Transverse colon (tissue), 4 donors: ENCODE measurements around the gene PIM3. TPM values are rescaled to one million over a fixed set of nuclear protein-coding genes. Genes with fewer than 3 reads are reported as not detected.

Experiments
- DNase-seq: peaks from one replicate; pipeline ENCODE4 v3.0.0-alpha.2; 2019
- H3K27ac ChIP-seq, 4 donors: fragments of 200-600 bp; sonication (generic); 2 replicates each; pipeline ENCODE4 v1.5.1; 2016 to 2018; ENCODE audit warnings: inconsistent platforms in 4 of 4
- H3K27me3 ChIP-seq: fragments of 200-600 bp; sonication (generic); 2 replicates; pipeline ENCODE4 v1.5.1; 2017; ENCODE audit warnings: inconsistent platforms
- H3K36me3 ChIP-seq, 4 donors: fragments of 200-600 bp; sonication (generic); 2 replicates each; pipeline ENCODE4 v1.5.1; 2017 to 2019; ENCODE audit warnings: inconsistent platforms in 4 of 4
- H3K4me1 ChIP-seq, 4 donors: fragments of 200-600 bp; sonication (generic); 2 replicates each; pipeline ENCODE4 v1.5.1; 2017 to 2020; ENCODE audit warnings: inconsistent platforms in 4 of 4
- H3K4me3 ChIP-seq, 4 donors: fragments of 200-600 bp; sonication (generic); 1 replicate in 1 of 4; 2 replicates in 3 of 4; pipeline versions ENCODE4 v1.5.1 to v1.6.1; 2017 to 2019; ENCODE audit warnings: inconsistent platforms in 4 of 4
- H3K9me3 ChIP-seq, 2 donors: fragments of 200-600 bp; sonication (generic); 2 replicates each; pipeline ENCODE4 v1.5.1; 2017 to 2019; ENCODE audit warnings: inconsistent platforms in 2 of 2
- CTCF ChIP-seq, 5 experiments: fragments of 200-600 bp in 3 of 5; fragments of 450-650 bp in 2 of 5; sonication (generic) in 3 of 5; IDR thresholded peaks; 1 replicate in 2 of 5; 2 replicates in 3 of 5; pipeline ENCODE4 v1.5.1; 2016 to 2017; ENCODE audit warnings: antibody characterized with exemption in 5 of 5, inconsistent platforms in 3 of 5, mild to moderate bottlenecking in 2 of 5, moderate library complexity in 1 of 5
- EP300 ChIP-seq: sonication (generic); formaldehyde crosslinking; IDR thresholded peaks from one replicate; pipeline ENCODE4 v1.6.1; 2017; ENCODE audit warnings: antibody characterized with exemption, low read depth
- POLR2A ChIP-seq: fragments of 450-650 bp; IDR thresholded peaks from one replicate; pipeline ENCODE4 v1.6.1; 2016; ENCODE audit warnings: antibody characterized with exemption, mild to moderate bottlenecking, moderate library complexity
- POLR2AphosphoS5 ChIP-seq, 3 donors: sonication (generic); formaldehyde crosslinking; IDR thresholded peaks; one replicate each; pipeline ENCODE4 v1.6.1; 2016; ENCODE audit warnings: antibody characterized with exemption in 3 of 3
- WGBS, 2 donors: methylation state at CpG; one replicate each; pipeline ENCODE4 v1.1.5; 2018; ENCODE audit warnings: low coverage in 1 of 2; 5-methylcytosine and 5-hydroxymethylcytosine counted together
- in situ Hi-C, 4 donors: fragments of 200-750 bp; cut with MboI; loops; one replicate each; pipeline versions ENCODE4 v1.15.0 to v1.15.1; 2017; ENCODE audit warnings: low sequenced_read_pairs in 3 of 4, low pct_ligation_motif_present in 1 of 4, low pct_unique_long_range_greater_than_20kb in 1 of 4
- intact Hi-C: fragments of 100-400 bp; cut with DNase I; formaldehyde crosslinking; loops from one replicate; pipeline ENCODE4 v1.15.1; 2023; ENCODE audit warnings: low total_unique reads
- total RNA-seq, 4 donors: library from RNA; depleted of rRNA; stranded (reverse); fragments of >200 nt; gene quantifications; one replicate each; pipeline ENCODE4 v1.1.0, GENCODE V29; 2016

Gene PIM3
- total RNA-seq, 4 donors from 2014 or later: 115 to 290 (median 147) TPM

DNA sequence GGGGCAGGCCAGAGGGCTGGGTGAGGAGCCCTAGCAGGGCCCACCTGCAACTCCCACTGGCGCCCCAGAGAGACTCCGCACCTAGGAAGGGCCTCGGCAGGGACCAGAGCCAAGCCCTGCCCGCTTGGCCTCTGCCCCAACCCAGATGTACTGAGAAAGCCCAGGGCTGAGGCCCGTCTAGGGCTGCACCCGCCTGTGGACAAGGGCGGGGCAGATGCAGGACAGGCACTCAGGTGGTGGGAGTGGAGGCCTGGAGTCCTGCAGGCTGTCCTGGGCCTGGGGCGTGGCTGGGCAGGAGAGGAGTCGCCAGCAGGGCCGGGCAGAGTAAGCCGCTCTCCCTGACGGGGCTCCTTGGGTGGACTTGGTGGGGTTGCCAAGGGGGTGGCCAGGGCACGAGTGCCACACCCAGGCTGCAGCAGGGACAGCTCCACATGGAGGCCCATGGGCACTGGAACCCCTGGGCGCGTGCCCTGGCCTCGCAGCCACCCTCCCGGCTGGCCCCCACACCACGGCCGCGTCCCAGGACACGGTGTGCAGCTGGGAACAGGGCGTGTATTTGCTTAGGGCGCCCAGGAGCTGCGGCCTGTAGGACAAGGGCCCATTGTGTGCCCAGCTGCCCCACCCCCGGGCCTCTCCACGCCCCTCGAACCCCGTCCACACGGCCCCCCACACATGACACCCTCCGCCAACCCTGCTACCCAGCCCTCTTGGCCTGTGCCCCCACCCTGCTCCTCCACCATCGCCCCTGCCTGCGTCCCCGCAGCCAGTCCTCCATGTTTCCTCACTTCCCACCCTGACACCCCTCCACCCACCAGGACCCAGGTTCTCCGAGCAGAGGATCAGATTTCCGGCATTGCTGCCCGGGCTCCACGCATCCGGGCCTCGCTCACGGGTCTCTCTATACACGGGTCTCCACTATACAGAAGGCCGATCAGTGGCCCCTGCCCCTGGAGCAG, 11.3 kb upstream of the PIM3 start:
- Histone ChIP-seq H3K4me3 (peak overlapping the region; percentile 16 to 47 (median 44)), H3K9me3 (no peaks in the 10 kb centered on the region), H3K27me3 (no peaks in the 10 kb centered on the region), H3K36me3 (no peaks in the 10 kb centered on the region), H3K4me1 (peaks cover 19 to 63% (median 59%) of the 10 kb centered on the region in 4 donors), H3K27ac (peak overlapping the region; percentile 90 to 97 (median 94))
- intact Hi-C loops (no loop called here), in situ Hi-C loops (no loop called here)
- 72% methylated on average over 31 of the region's 42 CpGs; no CpG with 5 or more reads in 1 of the 2 donors for WGBS, 2 donors
- peak; percentile 93 for DNase-seq
- TF ChIP-seq CTCF (IDR thresholded peaks at IDR 0.05) (peak in 1 of 5 experiments; percentile 33), EP300 (peak; percentile 99), POLR2A (peak; percentile 99), POLR2AphosphoS5 (IDR thresholded peaks at IDR 0.05) (peak; percentile 80 to 98 (median 95))

DNA sequence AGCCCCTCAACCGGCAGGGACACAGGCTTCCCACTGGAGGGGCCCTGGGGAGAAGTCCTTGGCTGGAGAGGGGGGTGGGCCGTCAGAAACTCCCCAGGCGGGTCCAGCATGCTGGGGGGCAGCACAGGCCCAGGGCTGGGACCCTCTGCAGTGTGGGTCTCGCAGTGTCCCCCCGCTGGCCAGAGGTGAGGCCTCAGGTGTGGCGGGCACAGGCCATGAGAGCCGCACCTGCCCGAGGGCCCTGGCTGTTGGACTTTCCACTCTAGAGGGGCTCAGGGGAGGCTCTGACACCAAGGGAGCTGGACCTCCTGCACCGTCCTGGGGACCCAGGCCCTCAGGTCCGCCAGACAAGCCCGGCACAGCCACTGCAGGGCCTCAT, 10.7 kb upstream of the PIM3 start:
- WGBS, 2 donors: 71% methylated on average over 1 of the region's 11 CpGs; no CpG with 5 or more reads in 1 of the 2 donors
- DNase-seq: no peak
- in situ Hi-C loops: loop anchor here in 1 of 4 donors (25.0 kb wide), 1 partner anchor 88 kb away; the partner anchor contains the start of gene ZBED4

DNA sequence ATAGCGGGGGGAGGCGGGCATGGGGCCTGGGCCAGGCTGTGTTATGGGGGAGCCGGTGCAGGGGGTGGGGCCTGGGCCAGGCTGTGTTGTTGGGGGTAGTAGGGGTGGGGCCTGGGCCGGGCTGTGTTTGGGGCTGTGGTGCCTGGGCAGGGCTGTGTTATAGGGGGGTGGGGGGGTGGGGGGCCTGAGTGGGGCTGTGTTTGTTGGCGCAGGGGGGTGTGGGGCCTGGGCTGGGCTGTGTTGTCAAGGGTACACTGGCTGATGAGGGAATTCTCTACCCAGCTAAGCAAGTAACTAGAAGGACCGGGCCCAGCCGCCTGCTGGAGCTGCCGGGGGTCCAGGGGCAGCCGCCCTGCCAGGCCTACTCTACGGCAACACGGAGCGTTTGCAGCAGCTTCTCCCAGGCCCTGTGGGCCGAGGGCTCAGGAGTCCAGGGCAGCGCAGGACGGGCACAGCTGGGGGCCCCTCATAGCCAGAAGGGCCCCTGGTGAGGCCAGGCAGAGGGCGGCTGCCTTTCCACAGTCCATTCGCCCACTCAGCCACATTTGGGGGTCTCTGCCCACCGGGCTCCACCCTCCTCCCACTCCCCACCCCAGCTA, 10.1 kb upstream of the PIM3 start:
- H3K9me3 ChIP-seq: no peaks in the 10 kb centered on the region
- TF ChIP-seq POLR2A: no peak
- no peak for TF ChIP-seq POLR2AphosphoS5 (IDR thresholded peaks at IDR 0.05)
- TF ChIP-seq EP300: no peak
- no peak for TF ChIP-seq CTCF (IDR thresholded peaks at IDR 0.05)
- intact Hi-C loops: no loop called here
- H3K27ac ChIP-seq: peak overlapping the region; percentile 90 to 97 (median 94)
- H3K4me3 ChIP-seq: no peak overlapping the region
- DNase-seq: peak; percentile 61
- H3K4me1 ChIP-seq: peaks cover 19 to 63% (median 59%) of the 10 kb centered on the region in 4 donors
- H3K36me3 ChIP-seq: no peaks in the 10 kb centered on the region
- 49 to 76% methylated on average over 4 to 14 of the region's 18 CpGs for WGBS, 2 donors
- in situ Hi-C loops: loop anchor here in 1 of 4 donors (25.0 kb wide), 1 partner anchor 88 kb away; the partner anchor contains the start of gene ZBED4
- no peaks in the 10 kb centered on the region for H3K27me3 ChIP-seq

More for the DNA sequence above, 10.7 kb upstream of the PIM3 start:
- H3K27me3 ChIP-seq: no peaks in the 10 kb centered on the region
- no peaks in the 10 kb centered on the region for H3K36me3 ChIP-seq
- no peaks in the 10 kb centered on the region for H3K9me3 ChIP-seq
- peak overlapping the region; percentile 90 to 97 (median 94) for H3K27ac ChIP-seq
- H3K4me3 ChIP-seq: no peak overlapping the region
- TF ChIP-seq POLR2A: no peak
- TF ChIP-seq POLR2AphosphoS5 (IDR thresholded peaks at IDR 0.05): no peak
- no peak for TF ChIP-seq EP300
- TF ChIP-seq CTCF (IDR thresholded peaks at IDR 0.05): no peak
- intact Hi-C loops: no loop called here
- H3K4me1 ChIP-seq: peaks cover 19 to 63% (median 59%) of the 10 kb centered on the region in 4 donors
